Endothelial cell of umbilical vein (primary cell): ENCODE results near the gene HDAC9. TPM values are rescaled to one million over a fixed set of nuclear protein-coding genes. Genes with fewer than 3 reads are reported as not detected.

Source experiments
- BruUV-seq: library from RNA; stranded (reverse); fragments of 400-500 nt; replicated peaks from 2 replicates; lab custom pipeline; 2021; lab: Mats Ljungman, UMichigan
- CTCF ChIA-PET: fragments of 300-600, 350-600 bp; sonication (Branson Sonifier 250); formaldehyde crosslinking; loops from one replicate; lab custom pipeline; 2021; ENCODE audit warnings: antibody characterized with exemption, inconsistent platforms; lab: Charles Lee
- POLR2A ChIA-PET: fragments of 300-600, 350-600 bp; sonication (Branson Sonifier 250); formaldehyde crosslinking; loops from one replicate; lab custom pipeline; 2021; ENCODE audit warnings: antibody characterized with exemption, inconsistent platforms; lab: Charles Lee
- DNase-seq: peaks from one replicate; pipeline ENCODE4 v3.0.0-alpha.2; 2011; ENCODE audit warnings: low read depth, low spot score
- FAIRE-seq: peaks from 2 replicates; lab custom pipeline; 2011; peaks lifted over from hg19 to GRCh38; lab: Jason Lieb, UNC
- H2AFZ ChIP-seq: 2 replicates; pipeline ENCODE4 v1.6.0; 2012; ENCODE audit warnings: low read depth, low read length, control low read depth, inconsistent platforms
- H3K27ac ChIP-seq: 2 replicates; pipeline ENCODE4 v1.5.1; 2011; ENCODE audit warnings: low read depth, mild to moderate bottlenecking, control low read depth, low read length, moderate library complexity; ENCODE audit not compliant: insufficient read depth
- H3K27me3 ChIP-seq, 2 experiments: 2 replicates each; pipeline versions ENCODE4 v1.6.0 to v1.6.1; 2011; ENCODE audit warnings: low read length in 2 of 2, mixed read lengths in 1 of 2; ENCODE audit not compliant: control insufficient read depth in 2 of 2, insufficient read depth in 2 of 2
- H3K36me3 ChIP-seq, 2 experiments: 2 replicates in 1 of 2; 3 replicates in 1 of 2; pipeline ENCODE4 v1.5.1; 2011; ENCODE audit warnings: low read length in 2 of 2, mild to moderate bottlenecking in 1 of 2, moderate library complexity in 1 of 2; ENCODE audit not compliant: control insufficient read depth in 2 of 2, insufficient read depth in 2 of 2; ENCODE audit errors: extremely low read depth in 1 of 2
- H3K4me1 ChIP-seq: 3 replicates; pipeline ENCODE4 v1.5.1; 2011; ENCODE audit warnings: mild to moderate bottlenecking, low read length; ENCODE audit not compliant: control insufficient read depth, insufficient read depth; ENCODE audit errors: extremely low read depth
- H3K4me2 ChIP-seq: 2 replicates; pipeline ENCODE4 v1.6.1; 2011; ENCODE audit warnings: low read length, control low read depth, mixed read lengths; ENCODE audit not compliant: insufficient read depth
- H3K4me3 ChIP-seq, 3 experiments: fragments of 200-600 bp in 1 of 3; sonication (generic), shearing (Covaris generic) in 1 of 3; replicated peaks in 1 of 3; 2 replicates each; pipeline ENCODE4 v1.5.1; 2011 to 2016; ENCODE audit warnings: control low read depth in 3 of 3, low read length in 3 of 3, mild to moderate bottlenecking in 2 of 3, inconsistent platforms in 1 of 3, low read depth in 1 of 3, moderate library complexity in 1 of 3; ENCODE audit not compliant: insufficient read depth in 1 of 3
- H3K79me2 ChIP-seq: 2 replicates; pipeline ENCODE4 v1.6.0; 2012; ENCODE audit warnings: low read length, inconsistent platforms; ENCODE audit not compliant: control insufficient read depth, insufficient read depth
- H3K9ac ChIP-seq: replicated peaks from 2 replicates; pipeline ENCODE3; 2011; ENCODE audit warnings: low read length, control low read depth; ENCODE audit not compliant: insufficient read depth; ENCODE audit errors: extremely low read depth
- H3K9me1 ChIP-seq: replicated peaks from 3 replicates; pipeline ENCODE4 v1.6.0; 2011; ENCODE audit warnings: mild to moderate bottlenecking, low read length; ENCODE audit not compliant: control insufficient read depth, insufficient read depth; ENCODE audit errors: extremely low read depth
- H3K9me3 ChIP-seq: replicated peaks from 2 replicates; pipeline ENCODE4 v1.5.1; 2012; ENCODE audit warnings: low read length, inconsistent platforms; ENCODE audit not compliant: control insufficient read depth, insufficient read depth
- H4K20me1 ChIP-seq: replicated peaks from 2 replicates; pipeline ENCODE3; 2011; ENCODE audit warnings: mild to moderate bottlenecking, low read length; ENCODE audit not compliant: control insufficient read depth, insufficient read depth; ENCODE audit errors: extremely low read depth
- CTCF ChIP-seq, 2 donors: IDR thresholded peaks; 1 replicate in 1 of 2; 2 replicates in 1 of 2; pipeline ENCODE4 v1.5.1; 2011; ENCODE audit warnings: low read length in 2 of 2, mild to moderate bottlenecking in 2 of 2, moderate library complexity in 2 of 2, control low read depth in 1 of 2, inconsistent platforms in 1 of 2, low read depth in 1 of 2; ENCODE audit not compliant: insufficient read depth in 1 of 2; ENCODE audit errors: extremely low read depth in 1 of 2
- EZH2 ChIP-seq: IDR thresholded peaks from 2 replicates; pipeline ENCODE4 v1.6.1; 2012; ENCODE audit warnings: borderline replicate concordance, low read depth, mild to moderate bottlenecking, moderate library complexity, low read length, inconsistent platforms; ENCODE audit not compliant: severe bottlenecking
- FOS ChIP-seq: IDR thresholded peaks from 2 replicates; pipeline ENCODE4 v1.6.1; 2011; ENCODE audit warnings: mild to moderate bottlenecking, low read length, moderate library complexity, borderline replicate concordance; ENCODE audit not compliant: insufficient read depth
- GATA2 ChIP-seq: IDR thresholded peaks from 2 replicates; pipeline ENCODE4 v1.7.0; 2011; ENCODE audit warnings: low read depth, mild to moderate bottlenecking, moderate library complexity, mixed read lengths, low read length; ENCODE audit not compliant: insufficient read length, insufficient read depth
- JUN ChIP-seq: IDR thresholded peaks from 2 replicates; pipeline ENCODE4 v1.6.1; 2011; ENCODE audit warnings: borderline replicate concordance, low read depth; ENCODE audit not compliant: insufficient read length, insufficient read depth
- MAX ChIP-seq: IDR thresholded peaks from 2 replicates; pipeline ENCODE4 v1.6.1; 2011; ENCODE audit not compliant: insufficient read depth, insufficient read length
- MYC ChIP-seq: IDR thresholded peaks from one replicate; pipeline ENCODE4 v1.6.1; 2011; ENCODE audit warnings: mild to moderate bottlenecking, low read depth, low read length
- POLR2A ChIP-seq: IDR thresholded peaks from 2 replicates; pipeline ENCODE4 v1.6.1; 2012; ENCODE audit warnings: low read depth, mild to moderate bottlenecking, control low read depth, low read length
- POLR2AphosphoS5 ChIP-seq: IDR thresholded peaks from 2 replicates; pipeline ENCODE4 v1.6.1; 2012; ENCODE audit warnings: low read depth, mild to moderate bottlenecking, control low read depth, low read length, moderate library complexity; ENCODE audit not compliant: insufficient read depth
- dilution Hi-C: fragments of 300-500 bp; cut with MboI; formaldehyde crosslinking; loops from one replicate; pipeline ENCODE4 v1.15.0; 2019; ENCODE audit warnings: low sequenced_read_pairs; ENCODE audit not compliant: extremely low pct_ligation_motif_present
- intact Hi-C: fragments of 100-400 bp; cut with micrococcal nuclease; formaldehyde crosslinking; loops from one replicate; pipeline ENCODE4 v1.10.0; 2022
- polyA plus RNA-seq, 4 experiments: library from polyadenylated mRNA; depleted of rRNA in 3 of 4; stranded (reverse) in 3 of 4; unstranded in 1 of 4; fragments of >200 nt; gene quantifications; 2 replicates each; pipeline versions ENCODE4 v1.2.1 to v1.2.3, GENCODE V29; 2011 to 2012; ENCODE audit warnings: missing spikeins in 1 of 4
- total RNA-seq: library from RNA; stranded (reverse); gene quantifications from 2 replicates; pipeline ENCODE4 v1.2.3, GENCODE V29; 2021

HDAC9 gene
- total and polyA plus RNA-seq, 2 donors (not counting 3 experiments of a cell fraction or from before 2014, with no cell fraction given) = 1.8 to 11.6 TPM

GRCh38 chr7:18798088-18798906 is 302.7 kb downstream of the HDAC9 start:
- intact Hi-C loops (no loop called here), dilution Hi-C loops (no loop called here)
- Histone ChIP-seq H4K20me1 (no peaks in the 10 kb centered on the region), H3K36me3 (no peaks in the 10 kb centered on the region), H2AFZ (no peak overlapping the region), H3K9me1 (no peaks in the 10 kb centered on the region), H3K4me2 (no peak overlapping the region), H3K9ac (no peak overlapping the region), H3K27me3 (no peaks in the 10 kb centered on the region), H3K79me2 (no peaks in the 10 kb centered on the region), H3K9me3 (no peaks in the 10 kb centered on the region), H3K4me3 (no peak overlapping the region), H3K4me1 (no peaks in the 10 kb centered on the region), H3K27ac (no peak overlapping the region)
- POLR2A ChIA-PET = no interaction called here
- CTCF ChIA-PET = no interaction called here
- DNase-seq (no peak), FAIRE-seq (no peak)
- no peak for TF ChIP-seq EZH2
- no peak for TF ChIP-seq CTCF (IDR thresholded peaks at IDR 0.05; ENCODE audit: extremely low read depth in 1 of 2, insufficient read depth in 1 of 2, low read depth in 1 of 2, low read length in 2 of 2)
- no peak for TF ChIP-seq POLR2AphosphoS5
- TF ChIP-seq MAX = no peak
- no peak for TF ChIP-seq GATA2
- no peak for TF ChIP-seq POLR2A
- no peak for TF ChIP-seq JUN
- TF ChIP-seq FOS = no peak
- TF ChIP-seq MYC = no peak
- no TSS peak for BruUV-seq
